Measurements from ENCODE around the gene MEX3D. TPM values are rescaled to one million over a fixed set of nuclear protein-coding genes. Genes with fewer than 3 reads are reported as not detected.

The MEX3D gene
- total and polyA plus RNA-seq, 8 donors: 2.6 to 21.2 (median 9.1) TPM

DNA sequence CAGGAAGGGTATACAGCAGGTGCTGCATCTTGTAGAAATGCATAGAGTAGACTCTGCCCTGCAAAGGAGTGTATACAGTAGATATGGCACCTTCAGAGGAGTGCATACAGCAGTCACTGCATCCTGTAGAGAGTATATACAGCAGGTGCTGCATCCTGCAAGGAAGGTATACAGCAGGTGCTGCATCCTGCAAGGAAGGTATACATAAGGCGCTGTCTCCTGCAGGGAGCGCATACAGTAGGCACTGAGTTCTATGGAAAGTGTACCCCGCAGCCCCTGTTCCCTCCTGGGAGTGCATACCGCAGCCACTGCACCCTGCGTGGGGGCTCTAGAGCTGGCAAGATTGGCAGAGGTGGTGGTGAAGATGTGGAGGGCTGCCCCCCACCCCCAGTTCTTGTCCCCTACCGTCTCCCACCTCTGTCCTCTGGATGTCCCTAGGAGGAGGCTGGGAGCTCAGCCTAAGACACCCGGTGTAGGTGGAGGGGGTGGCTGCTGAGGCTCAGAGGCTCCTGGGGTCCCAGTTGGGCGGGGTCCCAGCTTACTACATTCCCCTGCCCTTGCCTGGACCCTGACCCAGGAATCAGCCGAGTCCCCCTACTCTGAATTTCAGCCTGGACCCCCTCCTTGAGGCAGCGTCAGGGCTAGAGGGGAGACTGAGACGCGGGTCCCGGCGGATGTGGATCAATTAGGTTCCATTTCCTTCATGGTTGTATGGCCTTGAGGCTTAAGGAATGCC is 53.0 kb downstream of the MEX3D start:
- intact Hi-C loops (cut with DNase I): loop anchor here in 1 of 3 donors (10.0 kb wide), 1 partner anchor 70 kb away; no protein-coding TSS in a partner anchor
- no peak overlapping the region for H3K4me3 ChIP-seq
- 56 to 63% methylated on average over 14 of the region's 14 CpGs for WGBS, 2 donors
- no peak for FAIRE-seq
- H3K9me3 ChIP-seq: no peaks in the 10 kb centered on the region
- H3K27me3 ChIP-seq: no peaks in the 10 kb centered on the region
- H3K4me1 ChIP-seq: no peaks in the 10 kb centered on the region
- TF ChIP-seq, protein P1, sequence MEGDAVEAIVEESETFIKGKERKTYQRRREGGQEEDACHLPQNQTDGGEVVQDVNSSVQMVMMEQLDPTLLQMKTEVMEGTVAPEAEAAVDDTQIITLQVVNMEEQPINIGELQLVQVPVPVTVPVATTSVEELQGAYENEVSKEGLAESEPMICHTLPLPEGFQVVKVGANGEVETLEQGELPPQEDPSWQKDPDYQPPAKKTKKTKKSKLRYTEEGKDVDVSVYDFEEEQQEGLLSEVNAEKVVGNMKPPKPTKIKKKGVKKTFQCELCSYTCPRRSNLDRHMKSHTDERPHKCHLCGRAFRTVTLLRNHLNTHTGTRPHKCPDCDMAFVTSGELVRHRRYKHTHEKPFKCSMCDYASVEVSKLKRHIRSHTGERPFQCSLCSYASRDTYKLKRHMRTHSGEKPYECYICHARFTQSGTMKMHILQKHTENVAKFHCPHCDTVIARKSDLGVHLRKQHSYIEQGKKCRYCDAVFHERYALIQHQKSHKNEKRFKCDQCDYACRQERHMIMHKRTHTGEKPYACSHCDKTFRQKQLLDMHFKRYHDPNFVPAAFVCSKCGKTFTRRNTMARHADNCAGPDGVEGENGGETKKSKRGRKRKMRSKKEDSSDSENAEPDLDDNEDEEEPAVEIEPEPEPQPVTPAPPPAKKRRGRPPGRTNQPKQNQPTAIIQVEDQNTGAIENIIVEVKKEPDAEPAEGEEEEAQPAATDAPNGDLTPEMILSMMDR (IDR thresholded peaks at IDR 0.05): no peak
- DNase-seq: peak in 1 of 6 donors; percentile 25
- no peak overlapping the region for H3K27ac ChIP-seq
- ATAC-seq: no peak
- H3K36me3 ChIP-seq: no peaks in the 10 kb centered on the region

DNA sequence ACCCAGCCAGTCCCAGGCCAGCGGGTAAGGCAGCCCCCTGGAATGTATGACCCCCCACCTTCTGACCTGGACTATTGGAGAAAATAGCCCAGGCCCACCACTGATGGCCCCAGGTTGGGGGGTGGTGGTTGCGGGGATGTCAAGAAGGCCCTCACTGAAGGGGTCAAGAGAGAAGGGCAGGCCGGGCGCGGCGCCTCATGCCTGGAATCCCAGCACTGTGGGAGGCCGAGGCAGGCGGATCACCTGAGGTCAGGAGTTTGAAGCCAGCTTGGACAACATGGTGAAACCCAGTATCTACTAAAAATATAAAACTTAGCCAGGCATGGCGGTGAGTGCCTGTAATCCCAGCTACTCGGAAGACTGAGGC is 53.8 kb downstream of the MEX3D start:
- ATAC-seq (no peak), DNase-seq (peak in 1 of 6 donors; percentile 56), FAIRE-seq (no peak)
- TF ChIP-seq, protein P1 (IDR thresholded peaks at IDR 0.05): no peak
- H3K4me3 ChIP-seq: no peak overlapping the region
- intact Hi-C loops (cut with DNase I): loop anchor here in 1 of 3 donors (10.0 kb wide), 1 partner anchor 69 kb away; no protein-coding TSS in a partner anchor
- 54 to 57% methylated on average over 10 of the region's 10 CpGs for WGBS, 2 donors
- H3K9me3 ChIP-seq: no peaks in the 10 kb centered on the region
- H3K36me3 ChIP-seq: no peaks in the 10 kb centered on the region
- H3K4me1 ChIP-seq: no peaks in the 10 kb centered on the region
- no peaks in the 10 kb centered on the region for H3K27me3 ChIP-seq
- no peak overlapping the region for H3K27ac ChIP-seq

DNA sequence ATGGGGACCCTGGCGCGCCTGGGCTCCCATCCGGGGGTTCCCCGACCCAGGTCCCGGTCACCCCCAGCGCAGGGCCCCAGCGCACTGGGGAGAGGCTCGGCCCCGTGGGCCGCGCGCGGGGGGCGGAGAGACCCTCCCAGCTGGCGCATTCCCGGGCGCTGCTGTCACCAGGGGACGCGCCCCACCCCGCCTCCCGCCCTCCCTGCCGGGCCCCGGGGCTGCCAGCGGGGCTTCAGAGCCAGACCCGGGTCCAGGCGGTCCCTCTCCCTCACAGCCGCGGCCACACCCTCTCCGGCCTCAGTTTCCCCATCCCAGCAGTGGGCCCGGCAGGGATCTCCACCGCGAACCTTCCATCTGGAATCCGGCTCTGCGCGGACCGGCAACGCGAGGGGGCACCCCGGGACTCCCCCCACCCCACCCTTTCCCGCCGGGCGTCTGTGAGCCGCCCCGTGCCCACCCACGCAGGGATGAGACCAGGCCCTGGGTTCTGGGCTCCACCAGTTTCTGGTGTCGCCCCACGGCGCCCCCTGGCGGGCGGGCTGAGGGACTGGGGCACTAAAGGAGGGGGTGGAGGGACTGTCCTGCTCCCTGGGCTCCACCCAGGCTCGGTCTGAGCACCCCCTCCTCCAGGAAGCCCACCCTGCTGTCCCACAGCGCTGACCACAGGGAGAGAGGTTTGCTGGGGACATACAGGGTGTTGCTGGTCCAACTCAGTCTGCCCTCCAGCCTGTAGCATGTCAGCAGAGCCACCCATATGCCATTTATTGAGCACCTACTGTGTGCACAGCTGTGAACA is 54.4 kb downstream of the MEX3D start:
- H3K27me3 ChIP-seq: no peaks in the 10 kb centered on the region
- peak overlapping the region in 3 of 4 donors; percentile 18 to 48 (median 25) for H3K4me3 ChIP-seq
- 5 to 7% methylated on average over 36 to 52 of the region's 52 CpGs for WGBS, 2 donors
- ATAC-seq (peak; percentile 71 to 80 (median 78)), FAIRE-seq (no peak), DNase-seq (peak in 5 of 6 donors; percentile 53 to 87 (median 76))
- no peaks in the 10 kb centered on the region for H3K36me3 ChIP-seq
- intact Hi-C loops (cut with DNase I): loop anchor here in 1 of 3 donors (10.0 kb wide), 1 partner anchor 69 kb away; no protein-coding TSS in a partner anchor
- no peaks in the 10 kb centered on the region for H3K4me1 ChIP-seq
- H3K9me3 ChIP-seq: no peaks in the 10 kb centered on the region
- TF ChIP-seq, protein P1 (IDR thresholded peaks at IDR 0.05): peak; percentile 47 to 53 (median 51)
- H3K27ac ChIP-seq: no peak overlapping the region

DNA sequence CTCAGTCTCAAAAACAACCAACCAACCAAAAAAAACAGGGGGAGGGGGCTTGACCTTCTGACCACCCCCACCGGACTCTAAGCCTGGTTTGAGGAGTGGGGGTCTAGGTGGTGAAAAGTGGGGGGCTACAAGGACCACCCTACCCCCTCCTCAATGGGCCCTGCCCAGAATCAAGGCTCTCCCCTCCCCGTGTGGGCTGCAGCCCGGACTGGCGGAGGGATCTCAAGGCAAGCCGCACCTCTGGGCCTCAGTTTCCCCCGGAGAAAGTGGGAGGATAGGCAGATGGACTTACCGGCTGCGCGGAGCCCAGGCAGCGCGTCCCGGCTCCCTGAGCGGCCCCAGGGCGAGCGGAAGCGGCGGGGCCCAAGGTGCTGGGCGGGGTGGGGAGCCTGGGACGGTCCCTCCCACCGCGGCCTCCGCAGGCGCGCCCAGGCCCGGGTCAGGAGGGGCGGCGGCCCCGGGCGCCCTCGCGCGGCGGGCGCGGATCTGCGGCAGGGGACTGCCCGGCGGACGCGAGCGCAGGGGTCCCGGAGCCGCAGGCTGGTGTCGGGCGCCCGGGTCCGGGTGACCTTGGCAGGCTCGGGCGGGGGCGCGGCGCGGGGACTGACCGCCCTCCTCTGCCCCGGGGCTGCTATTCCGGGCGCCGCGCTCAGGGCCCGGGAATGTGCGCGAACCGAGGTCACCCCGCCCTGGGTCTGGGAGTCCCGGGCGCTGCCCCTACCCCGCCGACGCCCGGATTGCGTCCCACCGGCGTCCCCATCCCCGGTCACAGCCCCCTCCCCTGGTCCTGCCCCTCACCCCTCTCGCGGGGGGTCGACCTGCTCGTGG is 55.2 kb downstream of the MEX3D start, which contains the start of gene ADAMTSL5:
Gene ADAMTSL5 (minus strand): TSS at position 349 of the 828 bp plus-strand sequence. CDS start 2,076 bp downstream, outside the sequence.
- ATAC-seq (peak; percentile 35 to 59 (median 44)), FAIRE-seq (no peak), DNase-seq (peak in 2 of 6 donors; percentile 75 to 82)
- H3K4me3 ChIP-seq: peak within 1 kb of the TSS in 3 of 4 donors; percentile 18 to 48 (median 25)
- intact Hi-C loops (cut with DNase I): loop anchor here in 1 of 3 donors (10.0 kb wide), 1 partner anchor 68 kb away; no protein-coding TSS in a partner anchor
- WGBS, 2 donors: 3% methylated on average over 34 to 78 of the region's 78 CpGs
- no peaks in the 10 kb centered on the region for H3K9me3 ChIP-seq
- H3K36me3 ChIP-seq: no peaks in the 10 kb centered on the region
- H3K4me1 ChIP-seq: no peaks in the 10 kb centered on the region
- no peak within 1 kb of the TSS for H3K27ac ChIP-seq
- TF ChIP-seq, protein P1 (IDR thresholded peaks at IDR 0.05): no peak
- no peaks in the 10 kb centered on the region for H3K27me3 ChIP-seq
